ENCODE results near the gene RTN4.

RTN4 gene

DNA sequence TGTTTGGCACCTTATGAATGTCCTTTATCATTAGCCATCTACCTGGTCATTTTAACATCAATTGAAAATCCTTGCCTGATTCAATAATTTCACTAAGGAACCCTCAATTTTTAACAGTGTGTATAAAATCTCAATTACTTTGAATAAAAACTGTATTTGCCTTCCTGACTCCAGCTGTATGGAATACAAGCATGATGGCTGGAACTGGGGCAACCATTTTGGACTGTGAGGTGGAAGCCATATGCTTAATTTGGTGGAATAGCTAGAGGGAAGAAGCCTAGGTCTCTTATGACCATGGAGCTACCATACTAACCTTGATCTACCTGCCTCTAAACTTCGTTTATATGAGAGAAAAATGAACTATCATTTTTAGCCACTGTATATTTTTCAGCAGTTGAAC lies 12.5 kb upstream of the RTN4 start:
- H4K20me1 ChIP-seq (ENCODE audit: insufficient read depth, low read length): no peaks in the 10 kb centered on the region
- H3K27ac ChIP-seq (ENCODE audit: low read depth, low read length, poor library complexity, severe bottlenecking): no peak overlapping the region
- H3K27me3 ChIP-seq (ENCODE audit: insufficient read depth, low read length): no peaks in the 10 kb centered on the region
- no peak overlapping the region for H3K4me3 ChIP-seq (ENCODE audit: low read depth, low read length, poor library complexity, severe bottlenecking)
- no peak overlapping the region for H3K4me2 ChIP-seq (ENCODE audit: low read length)
- no peaks in the 10 kb centered on the region for H3K9me2 ChIP-seq (ENCODE audit: low read depth, low read length)
- H3K79me2 ChIP-seq (ENCODE audit: insufficient read depth, low read length): no peaks in the 10 kb centered on the region
- TF ChIP-seq, protein P1, sequence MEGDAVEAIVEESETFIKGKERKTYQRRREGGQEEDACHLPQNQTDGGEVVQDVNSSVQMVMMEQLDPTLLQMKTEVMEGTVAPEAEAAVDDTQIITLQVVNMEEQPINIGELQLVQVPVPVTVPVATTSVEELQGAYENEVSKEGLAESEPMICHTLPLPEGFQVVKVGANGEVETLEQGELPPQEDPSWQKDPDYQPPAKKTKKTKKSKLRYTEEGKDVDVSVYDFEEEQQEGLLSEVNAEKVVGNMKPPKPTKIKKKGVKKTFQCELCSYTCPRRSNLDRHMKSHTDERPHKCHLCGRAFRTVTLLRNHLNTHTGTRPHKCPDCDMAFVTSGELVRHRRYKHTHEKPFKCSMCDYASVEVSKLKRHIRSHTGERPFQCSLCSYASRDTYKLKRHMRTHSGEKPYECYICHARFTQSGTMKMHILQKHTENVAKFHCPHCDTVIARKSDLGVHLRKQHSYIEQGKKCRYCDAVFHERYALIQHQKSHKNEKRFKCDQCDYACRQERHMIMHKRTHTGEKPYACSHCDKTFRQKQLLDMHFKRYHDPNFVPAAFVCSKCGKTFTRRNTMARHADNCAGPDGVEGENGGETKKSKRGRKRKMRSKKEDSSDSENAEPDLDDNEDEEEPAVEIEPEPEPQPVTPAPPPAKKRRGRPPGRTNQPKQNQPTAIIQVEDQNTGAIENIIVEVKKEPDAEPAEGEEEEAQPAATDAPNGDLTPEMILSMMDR (IDR thresholded peaks at IDR 0.05; ENCODE audit: low read length): no peak
- TF ChIP-seq EZH2 (IDR thresholded peaks at IDR 0.05; ENCODE audit: borderline replicate concordance, low read length): no peak
- peaks cover 3% of the 10 kb centered on the region for H3K4me1 ChIP-seq (ENCODE audit: insufficient read depth, low read length, severe bottlenecking)
- no peak overlapping the region for H3K9ac ChIP-seq (ENCODE audit: low read length)
- H2AFZ ChIP-seq (ENCODE audit: low read length): no peak overlapping the region
- H3K36me3 ChIP-seq (ENCODE audit: insufficient read depth, low read length): no peaks in the 10 kb centered on the region
- H3F3A ChIP-seq (ENCODE audit: insufficient read depth, low read length): no peaks in the 10 kb centered on the region
- H3K9me3 ChIP-seq (ENCODE audit: low read length): no peaks in the 10 kb centered on the region

DNA sequence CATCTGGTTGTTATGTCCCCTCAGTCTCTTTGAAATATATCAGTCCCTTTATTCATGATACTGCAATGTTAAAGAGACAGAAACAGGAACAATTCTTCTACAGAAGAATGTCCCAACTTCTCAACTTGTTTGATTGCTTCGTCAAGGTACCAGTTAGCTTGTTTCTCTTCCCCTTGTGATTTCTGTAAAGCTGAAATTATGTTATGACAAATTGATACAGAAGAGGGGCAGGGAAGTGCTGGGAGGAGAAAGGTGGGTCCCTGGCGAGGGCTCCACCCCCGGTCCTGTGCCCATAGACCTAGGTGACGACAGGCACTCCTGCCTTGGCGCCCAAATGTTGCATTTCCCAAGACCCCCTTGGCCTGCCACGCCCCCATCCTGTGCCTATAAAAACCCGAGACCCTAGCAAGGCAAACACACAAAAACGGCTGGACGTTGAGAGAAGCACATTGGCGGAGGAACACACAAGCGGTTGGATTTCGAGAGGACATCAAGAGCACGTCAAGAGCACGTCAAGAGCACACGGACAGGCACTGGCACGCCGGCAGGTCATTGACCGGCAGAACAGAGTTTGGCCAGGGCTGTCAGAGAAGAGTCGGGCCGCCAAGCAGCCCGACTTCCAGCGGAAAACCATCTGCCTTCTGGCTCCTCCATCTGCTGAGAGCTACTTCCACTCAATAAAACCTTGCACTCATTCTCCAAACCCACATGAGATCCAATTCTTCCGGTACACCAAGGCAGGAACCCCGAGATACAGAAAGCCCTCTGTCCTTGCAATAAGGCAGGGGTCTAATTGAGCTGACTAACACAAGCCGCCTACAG lies 11.5 kb upstream of the RTN4 start:
- TF ChIP-seq, protein P1 (IDR thresholded peaks at IDR 0.05; ENCODE audit: low read length): no peak
- TF ChIP-seq EZH2 (IDR thresholded peaks at IDR 0.05; ENCODE audit: borderline replicate concordance, low read length): no peak
- H3K4me2 ChIP-seq (ENCODE audit: low read length): no peak overlapping the region

DNA sequence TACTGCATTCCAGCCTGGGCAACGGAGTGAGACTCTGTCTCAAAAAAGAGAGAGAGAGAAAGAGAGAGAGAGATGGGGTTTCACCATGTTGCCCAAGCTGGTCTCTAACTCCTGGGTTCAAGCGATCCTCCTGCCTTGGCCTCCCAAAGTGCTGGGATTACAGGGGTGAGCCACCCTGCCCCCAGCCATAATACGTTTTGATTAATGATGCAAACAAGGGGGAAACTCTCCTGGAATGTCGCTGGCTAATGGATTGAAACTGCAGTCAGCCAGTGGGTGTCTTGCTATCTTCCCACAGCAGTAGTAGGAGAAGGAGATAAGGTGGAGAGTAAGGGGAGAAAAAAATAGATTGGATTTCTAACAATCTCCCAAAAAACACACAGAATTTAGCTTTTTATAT lies 9.5 kb upstream of the RTN4 start:
- Histone ChIP-seq H3K4me3 (ENCODE audit: low read depth, low read length, poor library complexity, severe bottlenecking) (no peak overlapping the region), H3K9me2 (ENCODE audit: low read depth, low read length) (no peaks in the 10 kb centered on the region), H3K4me1 (ENCODE audit: insufficient read depth, low read length, severe bottlenecking) (peaks cover 5% of the 10 kb centered on the region), H3K4me2 (ENCODE audit: low read length) (no peak overlapping the region), H3F3A (ENCODE audit: insufficient read depth, low read length) (no peaks in the 10 kb centered on the region), H3K27me3 (ENCODE audit: insufficient read depth, low read length) (no peaks in the 10 kb centered on the region), H3K9me3 (ENCODE audit: low read length) (no peaks in the 10 kb centered on the region), H3K9ac (ENCODE audit: low read length) (no peak overlapping the region), H4K20me1 (ENCODE audit: insufficient read depth, low read length) (no peaks in the 10 kb centered on the region), H3K36me3 (ENCODE audit: insufficient read depth, low read length) (no peaks in the 10 kb centered on the region), H2AFZ (ENCODE audit: low read length) (no peak overlapping the region), H3K79me2 (ENCODE audit: insufficient read depth, low read length) (no peaks in the 10 kb centered on the region), H3K27ac (ENCODE audit: low read depth, low read length, poor library complexity, severe bottlenecking) (no peak overlapping the region)
- TF ChIP-seq, protein P1 (IDR thresholded peaks at IDR 0.05; ENCODE audit: low read length): no peak
- no peak for TF ChIP-seq EZH2 (IDR thresholded peaks at IDR 0.05; ENCODE audit: borderline replicate concordance, low read length)

More for the DNA sequence above, 11.5 kb upstream of the RTN4 start:
- Histone ChIP-seq H3K36me3 (ENCODE audit: insufficient read depth, low read length) (no peaks in the 10 kb centered on the region), H3K27me3 (ENCODE audit: insufficient read depth, low read length) (no peaks in the 10 kb centered on the region), H3K9me3 (ENCODE audit: low read length) (no peaks in the 10 kb centered on the region), H4K20me1 (ENCODE audit: insufficient read depth, low read length) (no peaks in the 10 kb centered on the region), H3K9ac (ENCODE audit: low read length) (no peak overlapping the region), H3K4me1 (ENCODE audit: insufficient read depth, low read length, severe bottlenecking) (peaks cover 3% of the 10 kb centered on the region), H3K9me2 (ENCODE audit: low read depth, low read length) (no peaks in the 10 kb centered on the region), H2AFZ (ENCODE audit: low read length) (no peak overlapping the region), H3K79me2 (ENCODE audit: insufficient read depth, low read length) (no peaks in the 10 kb centered on the region), H3F3A (ENCODE audit: insufficient read depth, low read length) (no peaks in the 10 kb centered on the region), H3K27ac (ENCODE audit: low read depth, low read length, poor library complexity, severe bottlenecking) (no peak overlapping the region), H3K4me3 (ENCODE audit: low read depth, low read length, poor library complexity, severe bottlenecking) (no peak overlapping the region)
